UCSD-AML1 (cell line): ENCODE data around the gene TRIM3.

ENCODE experiments used
- DNase-seq: peaks from one replicate; lab custom pipeline; 2025; ENCODE audit not compliant: unreplicated experiment; lab: John Stamatoyannopoulos, UW

Gene TRIM3

GRCh38 chr11:6442441-6442840 is 31.3 kb downstream of the TRIM3 start:
- DNase-seq, result no peak

GRCh38 chr11:6440906-6441358 is 32.8 kb downstream of the TRIM3 start, which contains the start of gene HPX:
Gene HPX, minus strand, starts transcription at chr11:6440987. Its CDS starts 24 bp downstream, at chr11:6440963.
- no peak for DNase-seq

- peak; percentile 47 for DNase-seq
These were observed 34.7 kb downstream of the TRIM3 start for GRCh38 chr11:6438979-6439571.

- DNase-seq, result no peak
These were observed 35.7 kb downstream of the TRIM3 start for GRCh38 chr11:6437993-6438392.

- no peak for DNase-seq
These were observed 36.3 kb downstream of the TRIM3 start for GRCh38 chr11:6437423-6437822.

GRCh38 chr11:6433998-6434660 is 39.6 kb downstream of the TRIM3 start:
- DNase-seq, result no peak

GRCh38 chr11:6431861-6432260 is 41.9 kb downstream of the TRIM3 start:
- no peak for DNase-seq

GRCh38 chr11:6427516-6427915 is 46.2 kb downstream of the TRIM3 start:
- no peak for DNase-seq

- DNase-seq, result no peak
These were observed 53.1 kb downstream of the TRIM3 start for GRCh38 chr11:6420677-6421076.

GRCh38 chr11:6419009-6419631 is 54.6 kb downstream of the TRIM3 start, which contains the start of gene APBB1:
Gene APBB1, minus strand, starts transcription at chr11:6419094. Its CDS starts 7,747 bp downstream, at chr11:6411347.
- no peak for DNase-seq

GRCh38 chr11:6418557-6419008 is 55.2 kb downstream of the TRIM3 start:
- DNase-seq, result no peak

GRCh38 chr11:6417907-6418556 is 55.7 kb downstream of the TRIM3 start:
- no peak for DNase-seq

GRCh38 chr11:6415797-6416196 is 57.9 kb downstream of the TRIM3 start:
- no peak for DNase-seq

- no peak for DNase-seq
These were observed 58.8 kb downstream of the TRIM3 start for GRCh38 chr11:6414874-6415328.

- no peak for DNase-seq
These were observed 59.9 kb downstream of the TRIM3 start for GRCh38 chr11:6413791-6414201.

GRCh38 chr11:6411594-6412031 is 62.1 kb downstream of the TRIM3 start:
- DNase-seq, result no peak

GRCh38 chr11:6410695-6411430 is 62.9 kb downstream of the TRIM3 start:
- no peak for DNase-seq

GRCh38 chr11:6406370-6406769 is 67.4 kb downstream of the TRIM3 start:
- DNase-seq, result no peak

- no peak for DNase-seq
These were observed 67.9 kb downstream of the TRIM3 start for GRCh38 chr11:6405846-6406245.

- DNase-seq, result no peak
These were observed 68.6 kb downstream of the TRIM3 start for GRCh38 chr11:6405052-6405667.
